SK-N-SH (cell line): ENCODE measurements around the gene HDAC2.
"Not testable (repeated sequence)": the region's sequence is repeated elsewhere in the genome, so short reads cannot be mapped to it uniquely, and the experiment has no call there.

ENCODE experiments used
- CTCF ChIP-seq: fragments of 200-600 bp; sonication (generic); IDR thresholded peaks from 2 replicates; pipeline ENCODE4 v1.6.1; 2017; ENCODE audit warnings: antibody characterized with exemption, mild to moderate bottlenecking, moderate library complexity
- ELF1 ChIP-seq: IDR thresholded peaks from 2 replicates; pipeline ENCODE4 v1.4.0; 2012
- REST ChIP-seq: IDR thresholded peaks from 2 replicates; pipeline ENCODE4 v1.6.1; 2012; ENCODE audit warnings: mild to moderate bottlenecking, low read depth, low read length, moderate library complexity
- RXRA ChIP-seq: IDR thresholded peaks from 2 replicates; pipeline ENCODE4 v1.4.0; 2012; ENCODE audit warnings: low read depth, mild to moderate bottlenecking, borderline replicate concordance
- SIN3A ChIP-seq: IDR thresholded peaks from 2 replicates; pipeline ENCODE4 v1.6.1; 2012; ENCODE audit warnings: low read depth, mild to moderate bottlenecking, low read length, moderate library complexity, borderline replicate concordance
- SMC3 ChIP-seq: IDR thresholded peaks from 2 replicates; pipeline ENCODE4 v1.6.1; 2012; ENCODE audit warnings: low read depth, low read length, improper control_type of control experiment
- TEAD4 ChIP-seq: IDR thresholded peaks from 2 replicates; pipeline ENCODE4 v1.4.0; 2012; ENCODE audit warnings: mild to moderate bottlenecking, borderline replicate concordance; ENCODE audit not compliant: insufficient read depth

- not testable (repeated sequence) for TF ChIP-seq REST, TEAD4, RXRA, CTCF, SMC3, SIN3A, ELF1
These were observed 43.2 kb upstream of the HDAC2 start for GRCh38 chr6:114014106-114014505.
